GM18507 (cell line): Measurements from ENCODE around the gene UGP2.
"Not testable (repeated sequence)": the region's sequence is repeated elsewhere in the genome, so short reads cannot be mapped to it uniquely, and the experiment has no call there.

Experiments
- DNase-seq: peaks from one replicate; pipeline ENCODE4 v3.0.0; 2011; ENCODE audit warnings: low read depth; ENCODE audit not compliant: insufficient read length; ENCODE audit errors: extremely low spot score
- FAIRE-seq: peaks from 2 replicates; lab custom pipeline; 2011; peaks lifted over from hg19 to GRCh38; lab: Jason Lieb, UNC

The UGP2 gene

GRCh38 chr2:63841254-63842022, at the start of gene UGP2:
TSS of gene UGP2 (plus strand) at chr2:63841896. CDS start at chr2:63842186, 290 bp downstream.
- DNase-seq = peak; percentile 58
- peak; percentile 84 for FAIRE-seq

- no peak for FAIRE-seq
These were observed 49.2 kb upstream of the UGP2 start for GRCh38 chr2:63792530-63792929.

GRCh38 chr2:63796366-63796765, 45.3 kb upstream of the UGP2 start:
- FAIRE-seq = no peak
- no peak for DNase-seq

More at GRCh38 chr2:63792530-63792929, 49.2 kb upstream of the UGP2 start:
- no peak for DNase-seq

- no peak for FAIRE-seq
These were observed 44.9 kb upstream of the UGP2 start for GRCh38 chr2:63796796-63797195.

GRCh38 chr2:63801455-63801854, 40.2 kb upstream of the UGP2 start:
- DNase-seq (no peak), FAIRE-seq (no peak)

More at GRCh38 chr2:63796796-63797195, 44.9 kb upstream of the UGP2 start:
- no peak for DNase-seq

- FAIRE-seq = no peak
- no peak for DNase-seq
These were observed 36.3 kb upstream of the UGP2 start for GRCh38 chr2:63805412-63805811.

- FAIRE-seq = not testable (repeated sequence)
These were observed 33.7 kb upstream of the UGP2 start for GRCh38 chr2:63808036-63808435.

GRCh38 chr2:63808911-63809310, 32.8 kb upstream of the UGP2 start:
- DNase-seq, FAIRE-seq: not testable (repeated sequence)

More at GRCh38 chr2:63808036-63808435, 33.7 kb upstream of the UGP2 start:
- DNase-seq = not testable (repeated sequence)

GRCh38 chr2:63811063-63811462, 30.6 kb upstream of the UGP2 start:
- no peak for FAIRE-seq

GRCh38 chr2:63811870-63812269, 29.8 kb upstream of the UGP2 start:
- not testable (repeated sequence) for DNase-seq, FAIRE-seq

More at GRCh38 chr2:63811063-63811462, 30.6 kb upstream of the UGP2 start:
- no peak for DNase-seq

GRCh38 chr2:63814114-63814513, 27.6 kb upstream of the UGP2 start:
- DNase-seq (no peak), FAIRE-seq (no peak)

GRCh38 chr2:63817382-63817781, 24.3 kb upstream of the UGP2 start:
- FAIRE-seq = no peak
- DNase-seq = no peak

- FAIRE-seq (no peak), DNase-seq (no peak)
These were observed 23.4 kb upstream of the UGP2 start for GRCh38 chr2:63818271-63818670.

GRCh38 chr2:63819256-63819655, 22.4 kb upstream of the UGP2 start:
- FAIRE-seq (no peak), DNase-seq (no peak)

GRCh38 chr2:63819765-63820717, 21.7 kb upstream of the UGP2 start:
- FAIRE-seq = no peak
- DNase-seq = no peak

GRCh38 chr2:63820969-63821368, 20.7 kb upstream of the UGP2 start:
- FAIRE-seq (no peak), DNase-seq (no peak)

GRCh38 chr2:63821396-63821795, 20.3 kb upstream of the UGP2 start:
- FAIRE-seq (no peak), DNase-seq (no peak)

- DNase-seq = no peak
- FAIRE-seq = no peak
These were observed 19.2 kb upstream of the UGP2 start for GRCh38 chr2:63822478-63822877.

- no peak for FAIRE-seq
- DNase-seq = no peak
These were observed 13.9 kb upstream of the UGP2 start for GRCh38 chr2:63827749-63828148.

GRCh38 chr2:63831176-63831575, 10.5 kb upstream of the UGP2 start:
- DNase-seq (no peak), FAIRE-seq (no peak)
